Right kidney (tissue), 1 donor: ENCODE results near the gene GCM1.

Experiments
- DNase-seq: peaks from one replicate; pipeline ENCODE4 v3.0.0-alpha.2; 2016

GCM1 gene

DNA sequence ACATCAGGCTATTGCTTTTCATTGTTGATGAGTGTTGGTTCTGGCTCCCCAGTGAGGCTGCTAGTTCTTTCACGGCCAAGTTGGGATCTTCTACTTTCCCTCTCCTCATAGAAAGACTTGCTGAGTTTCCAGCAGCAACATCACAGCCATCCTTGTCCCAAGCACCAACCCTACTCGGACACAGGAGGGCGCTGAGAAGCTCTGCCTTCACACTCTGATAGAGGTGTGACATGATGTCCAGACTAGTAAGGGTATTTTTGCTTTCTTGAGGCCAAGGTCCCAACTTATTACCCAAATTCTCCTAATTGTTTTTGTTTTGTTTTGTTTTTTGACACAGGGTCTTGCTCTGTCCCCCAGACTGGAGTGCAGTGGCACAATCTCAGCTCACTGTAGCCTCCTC is 3.0 kb upstream of the GCM1 start:
- no peak for DNase-seq

DNA sequence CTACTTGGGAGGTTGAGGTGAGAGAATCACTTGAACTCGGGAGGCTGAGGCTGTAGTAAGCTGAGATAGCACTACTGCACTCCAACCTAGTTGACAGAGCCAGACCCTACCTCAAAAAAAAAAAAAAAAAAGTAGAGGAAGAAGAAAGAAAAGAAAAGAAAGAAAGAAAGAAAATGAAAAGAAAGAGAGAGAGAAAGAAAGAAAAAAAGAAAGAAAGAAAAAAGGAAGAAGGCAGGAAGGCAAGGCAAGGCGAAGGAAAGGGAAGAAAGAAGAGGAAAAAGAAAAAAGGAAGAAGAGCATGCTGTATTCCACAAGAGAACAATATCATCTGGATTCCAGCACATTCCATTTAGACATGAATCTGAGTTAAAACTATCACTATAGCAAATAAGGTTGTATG is 3.8 kb downstream of the GCM1 start:
- no peak for DNase-seq

DNA sequence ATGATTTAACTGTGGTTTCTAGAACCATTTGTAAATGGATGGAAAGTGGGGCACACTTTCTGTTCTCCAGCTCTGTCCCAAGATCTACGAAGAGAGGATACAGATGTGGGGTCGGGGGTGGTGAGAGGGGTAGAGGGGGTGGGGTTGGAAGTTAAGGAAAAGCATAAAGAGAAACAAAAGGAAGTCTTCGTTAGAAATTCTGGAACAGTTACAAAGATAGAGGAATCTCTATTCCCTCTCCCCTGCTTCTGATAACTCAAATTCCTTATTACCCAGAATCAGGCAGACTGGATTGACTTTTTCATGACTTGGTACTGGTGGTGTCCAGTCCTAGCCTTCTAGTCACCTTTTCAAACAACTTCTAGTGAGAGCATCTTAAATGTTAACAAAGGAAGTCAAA is 4.9 kb downstream of the GCM1 start:
- no peak for DNase-seq

DNA sequence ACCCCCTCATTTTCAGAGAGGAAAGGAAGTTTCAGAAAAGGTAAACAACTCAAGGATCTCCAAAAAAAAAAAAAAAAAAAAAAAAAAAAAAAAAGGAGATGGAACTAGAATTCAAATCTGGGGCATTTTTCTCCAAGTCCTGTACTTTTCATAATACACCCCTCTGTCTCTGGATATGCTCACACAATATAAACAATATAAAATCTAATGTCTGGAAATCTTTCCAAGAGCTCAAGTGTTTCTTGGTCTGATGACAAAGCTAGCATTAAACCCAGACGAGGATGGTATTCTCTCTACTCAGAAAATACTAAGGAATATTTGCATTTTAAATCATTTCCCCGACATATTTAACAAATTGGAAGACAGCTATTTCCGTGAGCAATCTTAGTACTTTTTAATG is 5.8 kb downstream of the GCM1 start:
- no peak for DNase-seq

DNA sequence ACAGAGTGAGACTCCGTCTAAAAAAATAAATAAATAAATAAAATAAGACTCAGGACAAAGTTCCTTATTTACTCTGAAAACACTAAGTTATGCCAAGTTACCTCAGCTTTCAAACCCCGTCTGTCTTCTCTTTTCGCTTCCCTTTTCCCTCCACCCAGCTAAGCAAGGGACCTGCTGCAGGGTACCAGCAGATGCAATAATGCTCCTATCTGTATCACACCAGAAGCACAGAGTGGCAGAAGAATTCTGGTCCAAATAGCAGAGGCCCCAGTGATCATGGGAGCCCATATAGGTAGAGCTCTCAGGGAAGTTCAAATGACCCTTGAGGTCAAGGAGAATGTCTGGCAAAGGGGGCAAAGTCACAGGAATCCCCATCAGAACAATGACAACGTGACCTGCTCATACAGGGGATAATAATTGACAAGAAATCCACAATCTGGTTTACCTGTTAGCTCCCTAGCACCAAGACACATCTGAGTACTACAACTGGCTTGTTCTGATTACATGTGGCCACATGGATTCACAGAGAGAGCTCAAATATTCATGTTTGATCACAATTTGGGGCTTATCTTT is 8.7 kb downstream of the GCM1 start:
- DNase-seq, result no peak

DNA sequence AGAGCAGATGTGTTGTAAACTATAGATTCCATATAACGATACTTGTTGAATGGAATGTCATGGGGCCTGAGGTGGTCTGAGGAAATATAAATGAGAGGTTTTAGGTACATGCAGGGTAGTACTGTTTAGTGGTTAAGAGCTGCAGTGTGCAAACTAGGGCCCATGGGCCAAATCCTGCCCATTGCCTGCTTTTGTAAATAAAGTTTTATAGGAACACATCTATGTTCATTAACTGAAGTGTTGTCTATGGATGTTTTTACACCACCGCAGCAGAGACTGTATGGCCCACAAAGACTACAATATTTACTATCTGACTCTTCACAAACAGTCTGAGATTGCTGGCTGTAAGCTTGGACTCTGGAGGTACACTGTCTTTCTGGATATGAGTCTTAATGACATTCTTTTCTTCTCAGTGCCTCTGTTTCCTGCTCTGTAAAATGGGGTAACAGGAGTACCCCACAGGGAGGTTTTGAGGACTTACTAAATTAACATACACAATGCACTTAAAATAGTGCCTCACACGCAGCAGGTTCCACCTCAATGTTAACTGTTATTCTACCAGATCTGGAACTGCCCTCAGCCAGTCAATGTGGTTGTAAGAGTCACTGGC is 12.5 kb downstream of the GCM1 start:
- no peak for DNase-seq

DNA sequence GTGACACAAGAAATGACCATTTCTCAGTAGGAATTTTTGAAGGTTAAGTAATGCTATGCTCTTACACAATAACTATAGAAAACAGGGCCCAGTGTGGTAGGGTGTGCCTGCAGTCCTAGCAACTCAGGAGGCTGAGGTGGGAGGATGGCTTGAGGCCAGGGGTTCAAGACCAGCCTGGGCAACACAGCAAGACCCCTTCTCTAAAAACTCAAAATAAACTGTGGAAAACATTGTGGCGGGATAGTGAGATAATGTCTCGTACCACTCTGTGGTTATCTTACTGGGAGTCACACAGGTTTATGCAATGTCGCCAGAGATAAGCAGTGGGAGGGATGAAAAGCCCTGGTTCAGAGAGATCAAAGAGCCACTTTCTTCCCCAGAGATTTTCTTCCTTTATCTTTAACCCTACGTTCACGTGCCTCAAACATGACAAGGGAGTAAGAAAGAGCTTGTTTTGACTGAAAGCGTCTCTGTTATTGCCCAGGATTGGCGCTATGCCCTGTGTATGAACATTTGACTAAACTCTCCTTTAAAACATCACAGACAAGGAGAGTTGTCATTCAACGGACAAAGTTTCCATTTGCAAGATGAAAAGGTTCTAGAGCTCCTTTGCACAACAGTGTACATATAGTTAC is 13.9 kb downstream of the GCM1 start:
- no peak for DNase-seq

DNA sequence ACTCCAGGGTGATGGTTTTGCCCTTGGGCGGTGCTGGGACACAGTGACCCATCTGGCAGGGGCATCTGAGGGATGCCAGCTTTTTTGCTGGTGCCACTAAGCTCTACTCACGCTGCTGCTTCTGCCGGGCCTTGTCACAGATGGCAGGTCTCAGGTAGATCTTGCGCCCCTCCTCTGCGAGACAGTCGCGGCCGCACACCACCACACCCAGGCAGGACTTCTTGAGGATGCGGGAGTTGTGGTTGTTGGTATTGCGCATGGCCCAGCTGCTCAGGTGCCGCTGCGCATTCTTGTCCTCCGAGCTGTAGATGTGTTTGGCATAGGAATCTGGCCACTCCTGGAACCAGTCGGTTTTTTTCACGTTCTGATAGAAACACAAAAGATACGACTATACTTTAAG is 14.7 kb downstream of the GCM1 start:
- DNase-seq, result no peak

DNA sequence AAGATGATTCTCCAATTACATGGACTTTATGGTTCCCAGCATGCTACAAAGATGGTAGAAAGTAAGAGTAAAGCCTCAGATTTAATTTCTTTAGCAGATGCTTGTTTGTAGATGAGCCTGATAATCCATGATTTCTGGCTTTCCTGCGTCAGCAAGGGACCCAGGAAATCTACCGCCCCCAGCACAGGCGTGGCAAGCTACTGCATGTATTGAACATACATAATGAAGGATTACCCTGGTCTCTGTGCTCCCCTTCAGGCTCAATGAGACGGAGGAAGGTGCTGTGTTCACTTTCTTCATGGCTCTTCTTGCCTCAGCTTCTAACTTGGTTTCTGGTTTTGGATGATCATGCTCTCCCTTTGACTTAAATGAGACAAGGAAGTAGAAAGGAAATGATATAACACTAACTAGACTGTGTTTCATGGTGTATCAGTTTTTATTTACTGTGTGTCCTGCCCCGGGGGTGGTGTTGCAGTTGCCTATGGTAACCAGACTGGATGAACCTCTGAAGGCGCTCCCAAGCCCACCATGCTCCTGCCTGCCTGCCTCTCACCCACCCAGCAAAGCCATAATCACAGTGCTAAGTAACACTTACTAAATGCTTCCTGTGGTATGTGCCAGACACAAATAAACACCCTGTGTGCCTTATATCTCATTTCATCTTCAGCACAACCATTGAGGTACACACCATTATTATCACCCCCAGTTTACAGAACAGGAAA is 17.9 kb downstream of the GCM1 start:
- no peak for DNase-seq

DNA sequence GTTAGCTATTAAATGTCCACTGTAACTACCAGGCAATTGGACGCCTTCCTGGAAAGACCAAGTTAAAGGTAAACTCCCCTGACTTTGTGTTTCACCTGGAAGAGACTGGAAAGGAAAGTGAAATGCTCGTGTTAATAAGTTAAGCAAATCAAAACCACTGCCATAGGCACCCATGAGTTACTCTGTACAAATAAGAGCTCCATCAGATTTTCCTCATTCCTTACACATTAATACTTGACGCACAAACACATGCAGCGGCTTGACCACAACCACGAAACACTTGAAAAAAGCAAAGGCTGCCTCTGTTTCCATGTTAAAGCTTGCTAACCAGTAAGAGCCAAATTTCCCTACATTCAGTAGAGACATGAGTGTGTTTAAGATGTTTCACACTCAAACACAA is 19.8 kb downstream of the GCM1 start:
- no peak for DNase-seq

DNA sequence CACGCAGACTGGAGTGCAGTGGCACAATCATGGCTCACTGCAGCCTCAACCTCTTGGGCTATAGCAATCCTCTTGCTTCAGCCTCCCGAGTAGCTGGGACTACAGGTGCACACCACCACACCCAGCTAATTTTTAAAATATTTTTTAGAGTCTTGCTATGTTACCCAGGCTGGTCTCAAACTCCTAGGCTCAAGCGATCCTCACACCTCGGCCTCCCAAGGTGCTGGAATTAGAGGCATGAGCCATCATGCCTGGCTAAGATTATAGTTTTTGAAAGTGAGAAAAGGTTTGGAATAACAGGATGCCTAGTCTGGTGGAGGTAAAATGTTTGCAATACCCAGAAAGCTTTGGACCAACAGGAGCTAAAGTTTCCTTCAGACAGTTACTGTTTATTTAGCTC is 23.4 kb downstream of the GCM1 start:
- no peak for DNase-seq

DNA sequence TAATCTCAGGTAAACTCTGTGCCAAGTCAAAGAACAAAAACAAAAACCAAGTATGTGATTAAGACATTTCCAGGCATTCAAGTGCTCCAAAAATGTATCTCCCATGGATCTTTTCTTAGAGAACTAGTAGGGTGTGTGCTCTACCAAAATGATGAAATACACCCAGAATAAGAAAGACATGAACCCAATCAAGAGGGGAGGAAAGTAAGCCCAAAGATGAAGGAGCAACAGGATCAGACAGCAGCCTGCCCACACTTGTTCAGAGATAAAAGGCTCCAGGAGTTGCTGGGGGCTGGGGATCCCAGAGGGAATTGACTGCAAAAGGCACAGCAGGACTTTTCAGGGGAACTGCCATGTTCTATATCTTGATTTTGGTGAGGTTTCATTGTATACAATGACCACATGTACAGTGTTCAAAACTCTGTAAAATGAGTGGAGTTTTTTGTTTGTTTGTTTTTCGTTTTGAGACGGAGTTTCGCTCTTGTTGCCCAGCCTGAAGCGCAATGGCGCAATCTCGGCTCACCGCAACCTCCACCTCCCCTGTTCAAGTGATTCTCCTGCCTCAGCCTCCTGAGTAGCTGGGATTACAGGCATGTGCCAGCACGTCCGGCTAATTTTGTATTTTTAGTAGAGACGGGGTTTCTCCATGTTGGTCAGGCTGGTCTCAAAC is 24.4 kb downstream of the GCM1 start:
- DNase-seq, result no peak

DNA sequence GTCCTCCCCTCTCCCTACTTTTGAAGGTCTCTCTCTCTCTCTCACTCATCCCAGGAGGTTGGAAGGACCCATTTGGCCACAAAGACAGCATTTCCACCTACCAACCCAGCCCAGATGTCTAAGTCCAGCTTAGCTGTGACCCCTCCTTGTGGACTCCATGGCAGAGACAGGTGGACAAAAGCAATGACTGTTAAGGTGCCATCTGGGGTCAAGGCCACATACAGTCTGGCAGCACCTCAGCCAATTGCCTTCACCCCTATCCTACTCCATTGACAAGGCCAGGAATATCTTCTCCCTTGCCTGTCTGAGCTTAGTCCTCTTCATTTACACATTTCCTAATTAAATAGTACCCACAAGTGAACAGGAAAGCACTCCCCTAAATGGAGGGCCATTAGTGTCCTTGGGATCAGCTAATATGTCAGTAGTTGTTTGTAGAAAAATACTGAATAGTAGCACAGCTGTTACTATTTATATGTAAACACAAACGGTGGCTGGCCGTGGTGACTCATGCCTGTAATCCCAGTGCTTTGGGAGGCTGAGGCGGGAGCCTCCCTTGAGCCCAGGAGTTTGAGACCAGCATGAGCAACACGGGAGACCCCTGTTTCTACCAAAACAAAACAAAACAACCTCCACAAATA is 28.8 kb downstream of the GCM1 start:
- DNase-seq, result no peak

DNA sequence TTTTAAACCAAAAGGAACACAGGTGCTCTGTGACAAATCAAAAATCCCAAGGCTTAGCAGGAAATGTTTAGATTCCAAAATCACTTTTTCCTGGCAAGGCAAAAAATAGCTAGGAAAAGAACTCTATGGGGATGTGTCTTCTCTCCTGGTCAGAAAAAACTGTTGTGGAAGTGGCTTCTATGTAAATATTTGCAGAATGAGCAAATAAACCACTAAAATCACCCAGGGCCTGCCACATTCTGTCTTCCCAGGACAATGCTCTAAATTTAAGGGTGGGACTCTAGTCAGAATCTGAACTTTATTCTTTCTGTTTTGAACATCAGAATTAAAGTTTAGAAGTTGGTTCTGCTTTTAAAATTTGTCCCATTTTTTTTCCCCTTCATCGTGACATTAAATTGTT is 29.3 kb downstream of the GCM1 start:
- DNase-seq, result no peak

DNA sequence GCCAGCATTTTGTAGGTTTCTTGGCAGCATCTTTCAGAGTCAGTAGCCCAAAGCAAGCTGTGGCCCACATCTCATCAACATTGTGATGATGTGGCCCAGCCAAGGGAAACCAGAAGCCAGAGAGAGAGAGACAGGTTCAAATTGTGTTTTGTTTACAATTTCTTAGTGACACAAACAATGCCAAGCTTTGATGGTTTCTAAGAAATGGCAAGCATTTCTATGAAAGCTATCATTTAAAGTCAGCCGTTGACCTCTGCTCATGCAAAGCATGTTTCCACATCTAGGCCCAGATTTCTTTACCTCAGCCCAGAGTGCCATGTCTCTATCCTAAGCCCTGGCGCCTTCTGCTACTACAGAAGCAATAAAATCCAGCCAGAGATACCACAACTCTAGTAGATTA is 32.9 kb downstream of the GCM1 start:
- DNase-seq, result no peak

DNA sequence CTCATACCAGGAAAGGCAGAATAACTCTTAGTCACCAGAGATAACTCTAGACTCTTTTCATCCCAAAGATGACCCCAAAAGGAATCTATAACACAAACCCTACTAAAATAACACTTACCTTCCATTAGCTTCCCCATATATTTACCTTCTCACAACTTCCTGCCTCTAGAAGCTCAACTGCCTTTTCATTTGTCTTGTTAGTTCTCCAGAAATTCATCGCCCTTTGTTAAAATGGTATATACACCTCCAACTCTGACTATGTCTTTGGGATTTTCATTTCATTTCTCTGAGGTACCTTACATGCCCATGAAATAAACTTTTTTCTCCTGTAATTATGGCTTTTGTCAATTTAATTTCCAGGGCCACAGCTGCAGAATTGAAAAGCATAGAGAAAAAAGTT is 33.5 kb downstream of the GCM1 start:
- no peak for DNase-seq

DNA sequence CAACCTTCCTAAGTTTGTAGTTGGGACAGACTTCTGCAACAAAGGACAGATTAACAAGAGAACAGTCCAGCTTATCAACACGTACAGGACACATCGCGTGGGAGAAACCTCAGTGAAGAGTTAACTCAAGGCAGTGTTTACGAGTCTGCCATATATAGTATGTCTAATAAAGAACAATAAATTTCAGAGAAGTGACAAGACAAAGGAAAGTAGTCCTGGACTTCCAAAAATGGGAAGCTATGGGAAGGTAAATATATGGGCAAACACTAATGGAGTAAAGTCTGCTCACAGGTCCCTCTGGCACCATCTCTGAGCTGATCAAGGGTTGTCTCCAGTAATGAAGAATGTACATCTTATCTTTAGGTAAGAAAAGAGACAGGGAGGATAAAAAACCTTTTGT is 34.9 kb downstream of the GCM1 start:
- DNase-seq, result no peak

DNA sequence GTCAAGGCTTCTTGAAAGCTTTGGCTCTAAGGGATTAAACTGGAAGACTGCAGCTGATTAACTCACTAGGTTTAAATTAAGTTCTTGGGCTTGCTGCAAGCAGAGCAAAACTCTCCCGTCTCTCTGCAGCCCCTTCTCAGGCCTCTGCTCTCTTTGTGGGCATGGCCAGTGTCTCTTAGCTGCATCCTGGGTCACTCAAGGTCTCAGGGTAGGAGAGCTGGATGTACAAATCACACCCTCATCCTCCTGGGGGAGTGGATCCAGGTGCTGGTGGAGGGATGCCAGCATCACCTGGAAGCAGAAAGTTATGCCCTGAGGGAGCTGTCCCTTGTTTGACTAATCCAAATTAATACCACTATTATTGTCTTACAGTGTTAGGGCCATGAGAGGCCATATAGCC is 35.8 kb downstream of the GCM1 start:
- no peak for DNase-seq

DNA sequence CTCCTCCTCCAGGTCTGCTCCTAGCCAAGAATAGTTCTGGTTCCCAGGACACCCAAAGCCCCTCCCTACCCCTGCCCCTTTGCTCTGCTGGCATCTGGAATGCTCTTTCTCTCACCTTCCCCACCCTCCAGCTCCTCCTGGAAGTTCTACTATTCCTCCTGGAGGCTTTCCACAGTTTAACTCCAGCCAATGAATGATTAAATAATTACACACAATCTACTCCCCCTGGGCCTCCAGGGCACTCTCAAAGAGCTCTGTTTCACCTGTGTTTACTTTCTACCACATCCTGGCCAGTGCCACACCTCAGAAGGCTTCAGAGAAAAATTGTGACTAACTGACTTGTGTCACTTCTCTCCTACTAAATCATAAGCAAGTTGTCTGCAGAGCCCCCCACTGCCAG is 36.2 kb downstream of the GCM1 start:
- no peak for DNase-seq

DNA sequence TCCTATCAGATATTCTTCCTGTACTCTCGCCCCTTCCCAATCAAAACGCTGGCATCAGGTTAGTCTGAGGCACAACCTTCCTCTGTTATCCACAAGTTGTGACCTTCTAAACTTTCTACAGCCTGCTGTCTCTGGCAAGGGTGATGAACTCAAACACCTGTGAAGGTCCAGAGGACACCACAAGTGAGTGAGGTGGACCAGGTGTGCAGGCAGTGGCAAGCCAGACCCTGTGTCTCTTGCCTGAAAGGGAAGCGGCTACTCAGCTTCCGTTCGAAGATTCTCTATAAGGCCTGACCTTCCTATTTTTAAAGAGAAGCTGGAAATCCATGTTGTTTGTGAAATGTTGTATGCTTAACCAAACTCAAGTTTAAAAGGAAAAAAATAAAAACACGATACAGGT is 36.8 kb downstream of the GCM1 start:
- no peak for DNase-seq

DNA sequence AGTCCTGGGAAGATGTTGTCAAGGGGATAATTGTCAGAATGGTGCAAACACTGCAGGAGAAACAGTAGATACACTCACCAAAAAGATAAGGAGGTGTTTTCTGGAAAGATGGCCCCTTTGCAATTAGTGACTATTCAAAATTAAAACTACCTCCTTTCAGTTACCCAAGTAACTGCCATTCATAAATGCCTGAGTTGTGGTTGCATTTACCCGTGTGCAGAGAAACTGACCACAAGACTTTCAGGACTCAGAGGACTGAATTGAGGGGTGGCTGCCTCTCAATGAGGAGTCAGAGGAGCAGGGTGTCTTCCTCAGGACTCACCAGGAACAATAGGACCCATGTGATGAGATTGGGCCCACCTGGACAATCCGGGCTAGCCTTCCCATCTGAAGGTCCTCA is 39.0 kb downstream of the GCM1 start:
- no peak for DNase-seq

DNA sequence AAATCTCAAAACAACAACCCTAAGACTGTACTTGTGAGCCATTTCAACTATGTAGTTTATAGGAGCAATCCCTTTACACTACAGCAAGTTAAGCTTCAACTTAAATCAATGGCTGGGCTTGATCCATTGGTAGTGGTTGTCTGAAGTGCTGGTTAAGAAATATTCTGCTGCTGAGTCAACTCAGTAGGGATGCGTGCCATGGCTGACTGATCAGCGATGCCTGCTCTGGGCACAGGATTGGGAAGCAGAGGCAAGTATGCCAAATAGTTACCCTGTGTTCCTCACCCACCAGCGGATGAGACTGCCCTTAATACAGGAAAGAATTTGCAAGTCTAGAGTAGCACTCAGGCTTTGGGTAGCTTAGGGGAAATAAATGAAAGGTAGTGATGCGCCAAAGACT is 41.5 kb downstream of the GCM1 start:
- no peak for DNase-seq

DNA sequence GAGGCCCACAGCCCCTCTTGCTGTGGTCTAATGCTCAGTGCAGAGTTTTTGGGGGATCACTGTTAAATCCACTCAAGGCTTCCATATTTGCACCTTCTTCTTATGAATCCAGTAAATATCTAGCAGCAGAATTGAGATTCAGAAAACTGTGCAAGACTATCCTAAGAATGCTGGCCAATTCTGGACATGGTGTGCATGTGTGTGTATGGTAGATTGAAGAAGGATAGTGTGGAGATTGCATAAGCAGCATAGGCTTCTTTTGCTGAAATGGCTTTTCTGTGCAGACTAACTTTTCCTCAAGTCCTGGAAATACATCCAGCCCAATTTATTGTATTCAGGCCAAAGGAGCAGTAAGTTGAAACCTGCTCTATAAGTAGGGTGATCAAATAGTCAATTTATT is 43.7 kb downstream of the GCM1 start:
- DNase-seq, result no peak
